ENCODE data around the gene NHERF2.
"Not testable (repeated sequence)": the region's sequence is repeated elsewhere in the genome, so short reads cannot be mapped to it uniquely, and the experiment has no call there.

Gene NHERF2

DNA sequence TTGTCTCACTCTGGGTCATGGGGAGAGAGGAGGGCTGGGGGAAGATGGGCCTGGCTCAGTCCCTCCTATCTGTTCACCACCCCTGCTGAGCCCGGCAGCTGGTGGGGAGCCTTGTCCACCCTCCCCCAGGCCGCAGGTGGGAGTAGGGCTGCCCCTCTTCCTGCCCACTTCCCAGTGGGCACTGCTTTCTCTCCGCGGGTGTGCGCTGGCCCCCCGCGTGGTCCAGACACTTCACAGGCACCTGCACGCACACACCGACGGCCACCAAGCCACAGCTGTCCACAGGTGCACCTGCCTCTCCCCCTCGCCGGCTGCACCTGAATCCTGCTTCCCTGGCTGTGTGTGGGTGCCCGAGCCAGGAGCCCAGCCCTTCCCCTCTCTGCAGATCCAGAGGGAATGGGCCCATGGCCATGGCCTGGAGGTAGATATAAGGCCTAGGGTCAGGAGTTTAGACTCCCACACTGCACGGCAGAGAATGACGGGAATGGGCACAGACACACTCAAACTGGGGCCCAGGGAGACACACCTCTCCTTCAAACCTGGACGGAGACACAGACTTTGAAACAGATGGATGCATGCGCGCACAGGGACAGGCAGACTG, 2.0 kb downstream of the NHERF2 start:
- DNase-seq, result no peak

DNA sequence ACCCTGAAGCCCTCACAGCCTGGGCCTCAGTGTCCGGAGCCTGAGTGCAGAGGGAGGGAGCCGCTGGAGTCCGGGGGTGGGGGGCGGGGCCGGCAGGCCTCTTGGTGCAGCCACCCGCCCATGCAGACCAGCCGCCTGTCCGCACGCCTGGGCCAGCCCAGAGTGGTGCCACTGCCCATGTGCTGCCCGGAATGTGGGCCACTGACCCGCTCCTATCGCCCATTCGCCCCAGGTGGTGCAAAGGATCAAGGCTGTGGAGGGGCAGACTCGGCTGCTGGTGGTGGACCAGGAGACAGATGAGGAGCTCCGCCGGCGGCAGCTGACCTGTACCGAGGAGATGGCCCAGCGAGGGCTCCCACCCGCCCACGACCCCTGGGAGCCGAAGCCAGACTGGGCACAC, 2.6 kb downstream of the NHERF2 start:
- no peak for DNase-seq

GRCh38 chr16:2030036-2030435, 3.3 kb downstream of the NHERF2 start:
- DNase-seq, result no peak

GRCh38 chr16:2031081-2031577, 4.4 kb downstream of the NHERF2 start:
- DNase-seq, result no peak

GRCh38 chr16:2032285-2033056, 5.8 kb downstream of the NHERF2 start:
- no peak for DNase-seq

DNA sequence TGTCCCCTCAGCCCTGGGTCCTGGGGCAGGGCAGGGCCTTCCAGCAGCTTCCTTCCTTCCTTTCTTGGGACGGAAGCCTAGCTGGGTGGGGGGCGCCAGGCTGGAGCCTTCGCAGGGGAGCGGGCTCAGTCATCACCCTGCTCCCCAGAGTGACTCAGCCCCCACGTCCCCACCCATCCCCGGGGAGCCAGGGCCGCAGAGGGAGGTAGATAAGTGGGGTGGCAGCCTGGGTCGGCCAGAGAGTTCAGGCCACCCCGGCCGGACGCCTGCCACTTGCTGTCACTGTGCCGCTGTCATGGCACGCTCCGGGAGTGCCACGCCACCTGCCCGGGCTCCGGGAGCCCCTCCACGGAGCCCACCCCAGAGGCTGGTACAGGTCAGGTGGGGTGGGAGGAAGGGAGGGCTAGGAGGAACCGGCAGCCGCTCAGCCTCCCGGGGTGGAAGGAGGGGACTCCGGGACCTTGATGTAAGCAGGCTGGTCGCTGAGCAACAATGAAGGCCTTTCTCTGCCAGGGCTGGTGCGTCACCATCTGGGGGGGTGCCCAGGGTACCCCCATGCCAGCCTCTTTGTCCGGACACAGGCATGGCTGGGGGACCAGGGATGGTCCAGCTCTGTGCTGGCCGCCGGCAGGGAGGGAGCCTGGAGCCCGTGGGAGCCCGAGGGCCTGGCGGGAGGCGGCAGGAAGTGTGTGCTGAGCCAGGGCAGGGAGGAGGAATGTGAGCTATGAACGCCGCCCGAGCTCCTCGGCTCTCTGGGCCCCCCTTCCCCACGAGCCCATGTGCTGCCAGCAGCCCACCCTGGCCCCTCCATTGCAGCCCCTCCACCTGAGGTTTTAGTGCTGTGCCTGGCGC, 6.6 kb downstream of the NHERF2 start:
- DNase-seq, result no peak

GRCh38 chr16:2033909-2034695, 7.4 kb downstream of the NHERF2 start:
- not testable (repeated sequence) for DNase-seq

GRCh38 chr16:2034696-2035430, 8.2 kb downstream of the NHERF2 start:
- DNase-seq, result no peak

DNA sequence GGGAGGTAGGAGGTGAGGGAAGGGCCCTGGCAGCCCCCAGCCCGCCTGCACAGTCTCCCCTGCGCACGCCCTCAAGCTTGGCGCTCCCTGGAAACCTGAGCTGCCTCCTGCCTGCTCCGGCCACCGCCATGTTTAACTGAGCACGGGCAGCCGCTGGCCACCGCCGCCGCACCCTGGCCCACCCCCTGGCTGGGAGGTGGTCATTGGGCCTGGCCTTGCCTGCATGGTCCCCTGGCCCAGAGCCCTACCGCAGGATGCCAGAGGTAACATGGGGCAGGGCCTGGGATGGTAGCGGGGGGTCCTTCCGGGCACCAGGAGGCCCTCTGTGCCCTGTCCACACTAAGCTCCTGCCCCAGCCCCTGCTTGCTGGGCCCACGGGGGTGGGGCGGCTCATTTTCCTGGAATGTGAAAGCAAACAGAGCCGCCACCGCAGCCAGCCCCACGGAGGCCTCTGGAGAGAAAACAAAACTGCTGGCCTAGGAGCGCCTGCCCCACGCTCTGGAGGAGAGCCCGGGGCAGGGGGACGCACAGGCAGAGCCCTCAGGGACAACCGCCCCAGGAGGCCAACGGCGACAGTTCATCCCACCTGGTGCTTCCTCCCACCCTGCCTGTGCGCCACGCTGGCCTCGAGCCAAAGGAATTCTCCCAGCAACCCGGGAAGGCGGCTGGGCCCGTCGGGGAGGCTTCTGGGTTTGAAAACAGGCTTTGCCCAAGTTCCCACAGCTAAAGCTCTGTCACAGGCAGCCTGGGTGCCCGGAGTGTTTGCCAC, 8.9 kb downstream of the NHERF2 start:
- peak; percentile 11 for DNase-seq

- no peak for DNase-seq
These were observed 9.7 kb downstream of the NHERF2 start for GRCh38 chr16:2036200-2036966.

DNA sequence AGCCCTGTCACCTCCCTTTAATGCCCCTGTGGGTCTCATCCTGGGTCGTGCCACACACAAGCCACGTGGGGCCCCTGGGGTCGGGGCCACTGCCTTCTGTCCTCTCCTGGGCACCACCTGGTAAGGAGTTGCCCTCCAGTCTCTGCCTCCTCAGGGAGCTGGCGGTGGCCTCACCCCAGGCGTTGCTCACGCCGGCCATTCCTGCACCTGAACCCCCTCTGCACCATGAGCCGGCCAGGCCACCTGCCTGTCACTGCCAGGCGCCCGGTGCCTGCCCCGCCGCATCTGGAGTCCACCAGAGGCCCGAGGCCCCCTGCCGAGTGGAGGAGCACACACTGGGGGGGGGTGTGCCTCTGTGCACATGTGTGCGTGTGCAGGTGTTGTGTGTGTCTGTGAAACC, 10.4 kb downstream of the NHERF2 start:
- no peak for DNase-seq

- no peak for DNase-seq
These were observed 11.1 kb downstream of the NHERF2 start for GRCh38 chr16:2037647-2038381.

DNA sequence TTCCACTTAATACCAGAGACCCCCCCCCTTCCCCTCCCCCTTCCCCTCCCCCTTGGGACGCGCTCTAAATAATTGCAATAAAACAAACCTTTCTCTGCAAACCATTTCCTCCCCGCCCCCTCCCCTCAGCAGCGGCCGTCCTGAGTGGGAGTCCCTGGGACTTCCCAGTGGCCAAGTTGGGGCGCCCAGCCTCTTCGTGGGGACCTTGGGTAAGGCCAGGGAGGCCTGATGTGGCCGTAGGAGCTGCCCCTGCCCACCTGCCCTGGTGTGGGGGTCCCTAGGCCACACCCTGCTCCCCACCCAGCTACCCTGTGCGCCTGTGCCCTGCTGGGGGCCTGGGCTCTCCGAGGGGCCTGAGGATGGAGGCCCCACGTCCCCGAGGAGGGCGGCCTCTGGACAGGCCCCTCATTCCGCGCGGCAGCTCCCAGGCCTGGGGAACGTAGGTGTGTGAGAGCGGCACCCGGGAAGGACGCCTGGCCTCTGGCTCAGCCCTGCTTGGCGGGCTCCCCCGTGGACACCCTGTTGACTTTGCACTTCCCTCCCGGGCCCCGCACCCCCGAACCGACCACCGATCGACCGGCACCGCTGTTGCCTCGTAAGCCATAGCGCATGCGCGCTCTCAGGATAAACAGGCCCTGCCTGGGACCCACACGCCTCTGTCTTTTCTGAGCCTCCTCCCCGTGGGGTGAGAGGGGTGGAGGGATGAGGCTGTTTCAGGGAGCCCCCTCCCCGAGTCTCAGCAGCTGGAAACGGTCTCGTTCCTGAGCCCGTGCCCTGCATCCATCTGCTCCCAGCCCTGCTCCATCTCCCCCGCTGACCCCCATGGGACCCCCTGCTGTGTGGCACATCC, 11.9 kb downstream of the NHERF2 start:
- DNase-seq, result no peak

DNA sequence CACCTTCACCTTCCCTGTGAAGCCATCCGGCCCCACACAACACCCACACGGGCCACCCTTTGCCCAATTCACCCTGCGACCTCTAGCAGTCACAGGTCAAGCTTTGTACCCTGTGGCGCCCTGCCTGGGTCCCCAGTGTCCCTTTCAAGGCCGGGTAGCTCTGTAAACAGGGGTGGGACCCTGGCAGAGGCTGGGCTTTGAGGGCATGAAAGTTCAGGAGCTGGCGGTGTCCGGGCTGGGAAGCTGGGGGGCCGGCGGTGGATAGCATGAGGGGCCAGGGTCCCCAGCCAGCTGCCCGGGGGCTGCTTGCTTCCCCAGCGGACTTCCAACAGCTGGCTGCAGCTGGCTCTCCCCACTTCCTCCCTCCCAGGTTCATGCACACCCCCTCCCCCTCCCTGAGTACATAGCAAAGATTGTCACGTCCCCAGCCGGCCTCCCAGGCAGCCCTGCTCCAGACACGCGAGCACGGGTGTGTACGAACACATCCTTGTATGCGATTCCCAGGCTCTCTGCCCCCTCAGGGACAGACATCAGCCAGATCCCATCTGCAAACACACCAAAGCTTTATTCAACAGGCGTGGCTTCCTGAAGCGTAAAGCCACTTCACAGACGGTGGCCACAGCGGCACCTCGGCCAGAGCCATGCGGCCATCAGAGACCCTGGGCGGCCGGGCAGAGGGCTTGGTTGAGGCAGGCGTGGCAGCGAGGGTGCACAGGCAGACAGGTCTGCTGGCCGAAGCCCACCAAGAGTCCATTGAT, 12.8 kb downstream of the NHERF2 start:
- no peak for DNase-seq

DNA sequence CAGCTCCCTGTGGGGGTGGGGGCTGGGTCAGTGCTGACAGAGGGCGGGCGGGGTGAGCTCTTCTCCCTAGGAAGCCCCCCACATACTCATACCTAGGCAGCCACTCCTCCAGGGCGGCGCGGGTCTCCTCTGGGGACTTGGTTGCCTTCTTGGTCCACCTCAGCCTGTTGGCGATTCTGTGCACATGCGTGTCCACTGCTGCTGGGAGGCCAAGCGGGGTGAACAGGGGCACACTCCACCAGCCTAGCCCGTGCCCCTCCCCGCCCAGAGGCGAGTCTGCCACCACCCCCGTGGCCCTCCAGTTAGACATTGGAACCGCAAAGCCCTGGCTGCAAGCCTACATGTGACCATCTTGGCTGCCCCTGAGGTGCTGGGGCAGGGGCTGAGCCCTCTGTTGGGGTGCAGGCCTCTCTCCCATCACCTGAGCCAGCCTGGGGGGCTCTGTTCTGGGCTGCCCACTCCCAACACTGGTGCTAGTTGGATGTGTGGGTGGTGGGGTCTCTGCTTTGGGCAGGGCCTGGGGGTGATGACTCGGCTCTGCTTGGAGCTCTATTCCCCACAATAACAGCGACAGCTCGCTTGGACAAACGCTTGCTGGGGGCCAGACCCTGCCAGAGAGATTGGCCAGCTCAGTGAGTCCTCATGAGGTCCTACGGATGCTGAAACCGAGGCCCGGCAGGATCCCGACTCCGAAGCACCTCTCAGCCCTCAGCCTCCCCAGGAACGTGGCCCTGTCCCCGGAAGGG, 13.5 kb downstream of the NHERF2 start:
- DNase-seq, result no peak

- no peak for DNase-seq
These were observed 14.3 kb downstream of the NHERF2 start for GRCh38 chr16:2040787-2041522.

Data from GOT3 (cell line).